ENCODE measurements around the gene BTBD10.
A peak's percentile ranks its signal among the peaks of the same experiment; 100 is the strongest.

Gene BTBD10

GRCh38 chr11:13341026-13341425, 122.0 kb downstream of the BTBD10 start:
- no peak for TF ChIP-seq CTCF (conservative IDR thresholded peaks at IDR 0.05; ENCODE audit: low read length)
- H3K4me3 ChIP-seq (ENCODE audit: low read length), result no peak overlapping the region
- DNase-seq (ENCODE audit: low read depth), result no peak

DNA sequence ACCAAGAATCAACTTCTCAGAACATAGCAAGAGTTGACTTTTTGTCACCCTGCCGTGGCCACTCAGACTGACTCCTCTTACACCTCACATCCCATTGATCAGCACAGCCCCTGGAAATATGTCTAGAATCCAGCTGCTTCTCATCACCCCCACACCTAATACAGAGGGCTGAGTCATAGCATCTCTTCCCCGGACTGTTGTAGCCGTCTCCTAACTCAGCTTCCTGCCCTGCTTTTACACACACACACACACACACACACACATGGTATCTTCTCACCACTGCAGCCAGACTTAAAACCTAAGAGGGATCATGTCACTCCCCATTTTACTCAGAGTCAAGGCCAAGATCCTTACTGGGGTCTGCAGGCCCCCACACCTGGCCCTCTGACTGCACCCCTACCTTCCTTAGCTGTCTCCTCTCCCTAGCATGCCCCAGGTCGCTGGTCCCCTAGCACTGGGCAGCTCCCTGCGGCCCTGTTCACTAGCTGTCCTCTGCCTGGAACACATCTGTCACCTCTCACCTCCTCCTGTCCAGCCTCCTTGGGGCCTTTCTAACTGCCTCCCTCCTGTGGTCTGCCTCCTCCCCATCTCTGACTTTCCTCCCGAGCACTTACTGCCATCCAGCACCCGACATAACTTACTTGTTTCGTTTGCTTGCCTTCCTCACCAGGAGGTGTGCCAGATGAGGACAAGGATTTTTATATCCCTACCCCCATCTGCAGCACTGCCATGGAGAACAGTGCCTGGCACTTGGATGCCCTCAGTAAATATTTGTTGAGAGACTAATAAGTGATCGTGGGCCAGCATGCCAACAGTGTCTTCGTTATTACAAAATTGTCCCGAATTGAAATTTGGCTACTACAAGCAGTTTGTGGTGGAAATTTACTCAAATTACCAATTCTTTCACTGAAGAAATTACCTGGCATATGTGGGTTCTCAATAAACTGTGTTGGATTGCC, 123.5 kb downstream of the BTBD10 start:
- H3K4me3 ChIP-seq (ENCODE audit: low read length), result no peak overlapping the region
- TF ChIP-seq CTCF (conservative IDR thresholded peaks at IDR 0.05; ENCODE audit: low read length), result no peak
- DNase-seq (ENCODE audit: low read depth), result peak; percentile 94

- 0 out of 2 replicates have a peak, but pooled peaks have one; percentile 2 for TF ChIP-seq CTCF (conservative IDR thresholded peaks at IDR 0.05; ENCODE audit: low read length)
- DNase-seq (ENCODE audit: low read depth), result peak; percentile 73
- peak overlapping the region; percentile 57 for H3K4me3 ChIP-seq (ENCODE audit: low read length)
Measured at GRCh38 chr11:13338427-13339069, 124.5 kb downstream of the BTBD10 start.

DNA sequence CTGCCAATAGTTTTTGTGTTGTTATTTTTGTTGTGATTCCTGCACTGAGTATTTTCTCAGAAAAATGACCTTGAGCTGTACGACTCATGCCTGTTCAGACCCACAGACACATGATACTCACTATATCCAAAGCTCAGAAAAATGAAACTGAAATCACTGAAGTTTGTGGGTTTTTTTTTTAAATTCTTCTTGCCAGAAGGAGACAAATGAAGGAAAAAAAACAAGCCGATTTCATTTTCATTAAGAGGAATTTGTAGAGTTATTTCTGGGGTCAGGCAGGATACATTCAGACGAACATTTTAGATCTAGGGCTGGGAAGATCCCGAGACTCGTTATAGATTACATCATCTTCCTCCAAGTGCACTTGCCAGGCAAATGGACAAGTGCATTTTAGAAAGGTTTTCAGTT, 125.0 kb downstream of the BTBD10 start:
- H3K4me3 ChIP-seq (ENCODE audit: low read length), result peak overlapping the region; percentile 57
- TF ChIP-seq CTCF (conservative IDR thresholded peaks at IDR 0.05; ENCODE audit: low read length), result no peak
- peak; percentile 68 for DNase-seq (ENCODE audit: low read depth)

Measured in AG10803 (cell line).